Umbilical cord (tissue), 2 donors: ENCODE measurements around the gene DGKZ. TPM values are rescaled to one million over a fixed set of nuclear protein-coding genes. Genes with fewer than 3 reads are reported as not detected.
"Not testable (repeated sequence)": the region's sequence is repeated elsewhere in the genome, so short reads cannot be mapped to it uniquely, and the experiment has no call there.

Experiments
- DNase-seq: peaks from one replicate; pipeline ENCODE4 v3.0.0-alpha.2; 2015; ENCODE audit warnings: low spot score
- total RNA-seq: library from RNA; depleted of rRNA; stranded (reverse); fragments of >200 nt; gene quantifications from one replicate; pipeline ENCODE4 v1.2.3, GENCODE V29; 2014; ENCODE audit warnings: low replicate concordance; ENCODE audit not compliant: insufficient read depth

DGKZ gene
- total RNA-seq, 1 donor from 2014 or later, result 20.7 TPM

- DNase-seq, result no peak
These were observed 19.4 kb downstream of the DGKZ start for GRCh38 chr11:46366661-46367161.

GRCh38 chr11:46367244-46367915 is 20.1 kb downstream of the DGKZ start:
- DNase-seq, result no peak

- no peak for DNase-seq
These were observed 20.6 kb downstream of the DGKZ start for GRCh38 chr11:46367916-46368267.

- DNase-seq, result peak; percentile 80
These were observed 22.3 kb downstream of the DGKZ start for GRCh38 chr11:46369458-46370152.

GRCh38 chr11:46370253-46370652 is 23.0 kb downstream of the DGKZ start:
- DNase-seq, result no peak

GRCh38 chr11:46371262-46371661 is 24.0 kb downstream of the DGKZ start:
- not testable (repeated sequence) for DNase-seq

GRCh38 chr11:46372086-46372485 is 24.8 kb downstream of the DGKZ start:
- DNase-seq, result no peak

- not testable (repeated sequence) for DNase-seq
These were observed 25.2 kb downstream of the DGKZ start for GRCh38 chr11:46372501-46372900.

GRCh38 chr11:46373787-46374740 is 26.8 kb downstream of the DGKZ start:
- no peak for DNase-seq

GRCh38 chr11:46374815-46375214 is 27.6 kb downstream of the DGKZ start:
- no peak for DNase-seq

GRCh38 chr11:46375392-46376101 is 28.3 kb downstream of the DGKZ start:
- no peak for DNase-seq

- DNase-seq, result no peak
These were observed 29.2 kb downstream of the DGKZ start for GRCh38 chr11:46376258-46377050.

GRCh38 chr11:46377290-46377689 is 30.0 kb downstream of the DGKZ start:
- DNase-seq, result no peak

- no peak for DNase-seq
These were observed 30.6 kb downstream of the DGKZ start for GRCh38 chr11:46377831-46378230.

- no peak for DNase-seq
These were observed 31.0 kb downstream of the DGKZ start for GRCh38 chr11:46378296-46378695.

- no peak for DNase-seq
These were observed 31.7 kb downstream of the DGKZ start for GRCh38 chr11:46378811-46379481.

- peak; percentile 86 for DNase-seq
These were observed 32.4 kb downstream of the DGKZ start for GRCh38 chr11:46379482-46380293.

- DNase-seq, result peak; percentile 85
These were observed 33.2 kb downstream of the DGKZ start for GRCh38 chr11:46380340-46381047.
